Lung (tissue), 12 donors: ENCODE data around the gene SLC25A2. TPM values are rescaled to one million over a fixed set of nuclear protein-coding genes. Genes with fewer than 3 reads are reported as not detected.
A peak's percentile ranks its signal among the peaks of the same experiment; 100 is the strongest.
"Not testable (repeated sequence)": the region's sequence is repeated elsewhere in the genome, so short reads cannot be mapped to it uniquely, and the experiment has no call there.

Experiments used
- ATAC-seq: fragments of 200-7000 bp; cut with Tn5 transposase; one replicate; pipeline ENCODE4 v1.9.1; 2020; ENCODE audit warnings: moderate number of reproducible peaks; ENCODE audit not compliant: insufficient read depth, low FRiP score
- DNase-seq, 3 donors: peaks; one replicate each; pipeline ENCODE4 v3.0.0-alpha.2; 2013 to 2017
- H3K27ac ChIP-seq, 2 donors: one replicate each; pipeline ENCODE4 v1.5.1; 2013; ENCODE audit warnings: mild to moderate bottlenecking in 2 of 2, moderate library complexity in 2 of 2, control low read depth in 1 of 2, inconsistent platforms in 1 of 2, low read depth in 1 of 2, low read length in 1 of 2
- H3K27me3 ChIP-seq, 3 donors: one replicate each; pipeline ENCODE4 v1.5.1; 2013; ENCODE audit warnings: low read length in 2 of 3; ENCODE audit not compliant: control insufficient read depth in 3 of 3, insufficient read depth in 3 of 3
- H3K36me3 ChIP-seq, 4 donors: one replicate each; pipeline ENCODE4 v1.5.1; 2013; ENCODE audit warnings: low read length in 4 of 4, mild to moderate bottlenecking in 1 of 4, moderate library complexity in 1 of 4; ENCODE audit not compliant: control insufficient read depth in 4 of 4, insufficient read depth in 4 of 4
- H3K4me1 ChIP-seq, 5 donors: one replicate each; pipeline ENCODE4 v1.5.1; 2013; ENCODE audit warnings: low read length in 5 of 5, mild to moderate bottlenecking in 2 of 5, moderate library complexity in 1 of 5; ENCODE audit not compliant: control insufficient read depth in 5 of 5, insufficient read depth in 5 of 5
- H3K4me3 ChIP-seq: one replicate; pipeline ENCODE4 v1.5.1; 2013; ENCODE audit warnings: mild to moderate bottlenecking, control low read depth, moderate library complexity
- H3K9ac ChIP-seq, 2 donors: one replicate each; pipeline ENCODE4 v1.5.1; 2013; ENCODE audit warnings: low read length in 2 of 2, control low read depth in 1 of 2; ENCODE audit not compliant: insufficient read depth in 1 of 2
- H3K9me3 ChIP-seq, 4 donors: one replicate each; pipeline ENCODE4 v1.5.1; 2013; ENCODE audit warnings: low read length in 3 of 4, mild to moderate bottlenecking in 1 of 4, moderate library complexity in 1 of 4; ENCODE audit not compliant: control insufficient read depth in 4 of 4, insufficient read depth in 3 of 4
- CTCF ChIP-seq: IDR thresholded peaks from 2 replicates; pipeline ENCODE4 v1.5.1; 2012; ENCODE audit warnings: mild to moderate bottlenecking; ENCODE audit errors: control extremely low read depth, extremely low read depth
- WGBS, 2 donors: extraction: QIAGEN DNeasy Blood & Tissue Kit; methylation state at CpG; one replicate each; pipeline ENCODE4 v1.1.7; 2013; 5-methylcytosine and 5-hydroxymethylcytosine counted together
- polyA plus RNA-seq, 2 donors: library from polyadenylated mRNA; stranded (reverse); fragments of 200-250 nt; gene quantifications; one replicate each; pipeline ENCODE4 v1.2.1, GENCODE V29; 2013
- total RNA-seq, 2 donors: library from RNA; depleted of rRNA in 1 of 2; stranded (reverse); fragments of >200 nt in 1 of 2; gene quantifications; one replicate each; pipeline ENCODE4 v1.2.1, GENCODE V29; 2014 to 2021
- donor health status: control.
- donor health status: control.
- donor health status: Bipolar disorder and iron deficiency.
- donor health status: healthy.
- donor health status: DM: yes; HTN: yes; CAD: no.

The SLC25A2 gene
- total and polyA plus RNA-seq, 4 donors = 0.05 to 0.83 (median 0.19) TPM

GRCh38 chr5:141342773-141343172 is 38.9 kb upstream of the SLC25A2 start:
- H3K27ac ChIP-seq = no peak overlapping the region
- no peak overlapping the region for H3K4me3 ChIP-seq
- H3K9ac ChIP-seq = no peak overlapping the region
- no peak for TF ChIP-seq CTCF
- 14 to 19% methylated on average over 1 of the region's 1 CpG for WGBS, 2 donors
- ATAC-seq (no peak), DNase-seq (no peak)
- no peaks in the 10 kb centered on the region for H3K4me1 ChIP-seq
- H3K27me3 ChIP-seq = no peaks in the 10 kb centered on the region
- H3K36me3 ChIP-seq = no peaks in the 10 kb centered on the region
- peaks cover under 1 to 55% (median 26%) of the 10 kb centered on the region in 4 donors for H3K9me3 ChIP-seq

GRCh38 chr5:141340781-141341354 is 37.0 kb upstream of the SLC25A2 start:
- not testable (repeated sequence) for H3K4me3 ChIP-seq, H3K9ac ChIP-seq, H3K27ac ChIP-seq, H3K27me3 ChIP-seq, H3K36me3 ChIP-seq, DNase-seq, H3K4me1 ChIP-seq, ATAC-seq
- 51 to 63% methylated on average over 36 to 45 of the region's 45 CpGs for WGBS, 2 donors
- H3K9me3 ChIP-seq = peaks cover 7 to 48% (median 27%) of the 10 kb centered on the region in 4 donors

DNA sequence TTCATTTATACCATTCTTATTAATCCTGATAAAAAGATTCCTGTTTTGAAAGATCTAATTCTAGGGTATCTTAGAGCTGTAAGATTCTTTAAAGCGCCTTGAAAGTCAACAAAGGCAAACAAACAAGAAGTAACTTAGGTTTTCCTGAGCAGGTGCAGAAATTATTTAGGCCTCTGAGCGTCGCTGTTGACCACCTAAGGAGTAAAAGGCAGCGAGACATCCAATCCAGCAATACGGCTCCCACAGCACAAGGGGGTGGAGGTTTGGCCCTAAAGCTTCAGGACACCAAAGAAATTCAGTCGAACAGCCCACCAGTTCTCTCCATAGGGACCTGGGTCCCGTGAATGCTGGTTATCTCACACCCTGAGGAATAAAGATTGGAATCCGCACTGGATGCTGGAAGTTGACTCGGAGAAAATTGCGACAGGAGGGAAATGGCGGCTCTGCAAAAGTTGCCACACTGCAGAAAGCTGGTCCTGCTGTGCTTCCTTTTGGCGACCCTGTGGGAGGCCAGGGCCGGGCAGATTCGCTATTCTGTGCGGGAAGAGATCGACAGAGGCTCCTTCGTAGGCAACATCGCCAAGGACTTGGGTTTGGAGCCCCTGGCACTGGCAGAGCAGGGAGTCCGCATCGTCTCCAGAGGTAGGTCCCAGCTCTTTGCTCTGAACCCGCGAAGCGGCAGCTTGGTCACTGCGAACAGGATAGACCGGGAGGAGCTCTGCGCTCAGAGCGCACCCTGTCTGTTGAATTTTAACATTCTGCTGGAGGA is 34.9 kb upstream of the SLC25A2 start, which contains the start of gene PCDHGA2:
Gene PCDHGA2, plus strand, starts transcription at position 223 of the 769 bp plus-strand sequence.
- no peak for ATAC-seq
- DNase-seq = peak; percentile 54 to 72 (median 71)
- Histone ChIP-seq H3K4me1 (no peaks in the 10 kb centered on the region), H3K27ac (peak within 1 kb of the TSS in 1 of 2 donors; percentile 87), H3K9ac (no peak within 1 kb of the TSS), H3K9me3 (peaks cover 5 to 33% (median 20%) of the 10 kb centered on the region in 4 donors), H3K4me3 (no peak within 1 kb of the TSS), H3K27me3 (no peaks in the 10 kb centered on the region), H3K36me3 (no peaks in the 10 kb centered on the region)
- WGBS, 2 donors = 8 to 11% methylated on average over 27 of the region's 27 CpGs
- TF ChIP-seq CTCF = no peak

- H3K9ac ChIP-seq, ATAC-seq, DNase-seq, H3K27ac ChIP-seq, H3K36me3 ChIP-seq, H3K4me3 ChIP-seq, H3K27me3 ChIP-seq, H3K4me1 ChIP-seq: not testable (repeated sequence)
- H3K9me3 ChIP-seq = peaks cover 2 to 35% (median 16%) of the 10 kb centered on the region in 4 donors
- WGBS, 2 donors = 32 to 45% methylated on average over 39 of the region's 39 CpGs
These were observed 28.7 kb upstream of the SLC25A2 start for GRCh38 chr5:141332571-141332970.
